Right lung (tissue), 5 donors: ENCODE data around the gene ADAM15. TPM values are rescaled to one million over a fixed set of nuclear protein-coding genes. Genes with fewer than 3 reads are reported as not detected.
A peak's percentile ranks its signal among the peaks of the same experiment; 100 is the strongest.

Source experiments
- DNase-seq, 2 donors: peaks; one replicate each; pipeline ENCODE4 v3.0.0-alpha.2; 2013
- polyA plus RNA-seq, 5 donors: library from polyadenylated mRNA; unstranded; fragments of 120-200 nt; gene quantifications; one replicate each; pipeline versions ENCODE4 v1.2.1 to v1.2.3, GENCODE V29; 2013; ENCODE audit warnings: inconsistent platforms in 1 of 5, low replicate concordance in 1 of 5; ENCODE audit not compliant: insufficient read length in 5 of 5, insufficient read depth in 1 of 5

Gene ADAM15
- polyA plus RNA-seq, 5 donors = 50.0 to 103 (median 64.8) TPM

- no peak for DNase-seq
These were observed 32.0 kb downstream of the ADAM15 start for GRCh38 chr1:155083052-155083541.

GRCh38 chr1:155083865-155084721 is 33.0 kb downstream of the ADAM15 start:
- no peak for DNase-seq

DNA sequence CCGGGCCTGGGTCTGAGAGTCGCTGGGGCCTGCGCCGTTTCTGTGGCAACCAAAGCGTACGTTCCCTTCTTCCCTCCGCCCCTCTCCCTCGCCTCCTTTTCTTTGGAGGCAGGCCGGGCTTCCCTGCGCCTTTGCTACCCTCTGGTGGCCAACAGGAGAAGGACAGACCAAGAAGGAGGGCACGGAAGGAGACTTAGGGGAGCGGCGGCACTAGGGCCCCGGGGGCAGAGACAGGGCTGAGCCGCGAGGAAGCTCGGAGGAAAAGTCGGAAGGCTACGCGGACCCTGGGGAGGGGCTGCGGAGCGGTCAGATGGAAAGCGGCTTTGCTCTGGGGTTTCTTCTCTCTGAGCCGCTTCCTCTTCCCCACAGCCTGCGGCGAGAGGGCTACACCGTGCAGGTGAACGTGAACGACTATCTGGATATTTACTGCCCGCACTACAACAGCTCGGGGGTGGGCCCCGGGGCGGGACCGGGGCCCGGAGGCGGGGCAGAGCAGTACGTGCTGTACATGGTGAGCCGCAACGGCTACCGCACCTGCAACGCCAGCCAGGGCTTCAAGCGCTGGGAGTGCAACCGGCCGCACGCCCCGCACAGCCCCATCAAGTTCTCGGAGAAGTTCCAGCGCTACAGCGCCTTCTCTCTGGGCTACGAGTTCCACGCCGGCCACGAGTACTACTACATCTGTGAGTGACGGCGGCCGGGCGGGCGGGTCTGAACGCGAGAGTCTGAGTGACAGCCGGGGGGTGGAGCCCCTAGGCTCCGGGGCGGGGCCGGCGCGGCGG is 33.8 kb downstream of the ADAM15 start:
- DNase-seq = peak; percentile 94 to 95

DNA sequence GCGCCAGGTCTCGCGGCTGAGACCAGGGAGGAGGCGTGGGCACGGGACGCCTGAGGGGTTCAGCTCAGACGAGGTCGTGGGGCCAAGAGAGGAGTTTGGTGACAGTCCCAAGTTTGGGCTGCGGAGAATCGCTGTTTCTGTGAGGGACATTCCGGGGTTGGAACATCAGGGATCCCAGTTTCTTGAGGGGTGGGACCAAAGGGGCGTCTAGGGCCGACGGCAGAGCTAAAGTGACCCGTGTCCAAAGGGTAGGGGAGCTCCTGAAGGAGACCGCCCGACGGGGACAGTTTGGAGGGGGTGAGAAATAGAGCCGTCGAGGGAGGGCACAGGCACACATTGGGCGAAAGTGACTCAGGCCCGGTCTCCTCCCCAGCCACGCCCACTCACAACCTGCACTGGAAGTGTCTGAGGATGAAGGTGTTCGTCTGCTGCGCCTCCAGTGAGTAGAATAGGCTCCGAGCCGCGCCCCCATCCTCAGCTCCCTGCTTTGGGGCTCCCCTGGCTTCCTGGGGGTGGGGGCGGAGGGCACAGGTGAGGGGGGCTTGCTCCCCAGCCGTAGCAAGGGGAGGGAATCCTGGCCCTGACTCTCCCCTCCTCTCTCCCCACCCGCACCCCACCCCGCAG is 34.5 kb downstream of the ADAM15 start:
- no peak for DNase-seq

DNA sequence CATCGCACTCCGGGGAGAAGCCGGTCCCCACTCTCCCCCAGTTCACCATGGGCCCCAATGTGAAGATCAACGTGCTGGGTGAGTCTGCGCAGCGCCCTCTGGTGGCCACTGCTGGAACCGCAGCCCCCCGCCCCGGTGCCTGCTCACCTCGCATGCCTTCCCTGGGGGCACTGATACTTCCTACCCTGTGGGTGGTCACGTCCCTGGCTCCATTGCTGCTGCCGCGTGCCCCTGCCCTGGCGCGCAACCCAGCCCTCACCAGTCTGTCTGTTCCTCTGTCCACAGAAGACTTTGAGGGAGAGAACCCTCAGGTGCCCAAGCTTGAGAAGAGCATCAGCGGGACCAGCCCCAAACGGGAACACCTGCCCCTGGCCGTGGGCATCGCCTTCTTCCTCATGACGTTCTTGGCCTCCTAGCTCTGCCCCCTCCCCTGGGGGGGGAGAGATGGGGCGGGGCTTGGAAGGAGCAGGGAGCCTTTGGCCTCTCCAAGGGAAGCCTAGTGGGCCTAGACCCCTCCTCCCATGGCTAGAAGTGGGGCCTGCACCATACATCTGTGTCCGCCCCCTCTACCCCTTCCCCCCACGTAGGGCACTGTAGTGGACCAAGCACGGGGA is 35.1 kb downstream of the ADAM15 start:
- DNase-seq = no peak

DNA sequence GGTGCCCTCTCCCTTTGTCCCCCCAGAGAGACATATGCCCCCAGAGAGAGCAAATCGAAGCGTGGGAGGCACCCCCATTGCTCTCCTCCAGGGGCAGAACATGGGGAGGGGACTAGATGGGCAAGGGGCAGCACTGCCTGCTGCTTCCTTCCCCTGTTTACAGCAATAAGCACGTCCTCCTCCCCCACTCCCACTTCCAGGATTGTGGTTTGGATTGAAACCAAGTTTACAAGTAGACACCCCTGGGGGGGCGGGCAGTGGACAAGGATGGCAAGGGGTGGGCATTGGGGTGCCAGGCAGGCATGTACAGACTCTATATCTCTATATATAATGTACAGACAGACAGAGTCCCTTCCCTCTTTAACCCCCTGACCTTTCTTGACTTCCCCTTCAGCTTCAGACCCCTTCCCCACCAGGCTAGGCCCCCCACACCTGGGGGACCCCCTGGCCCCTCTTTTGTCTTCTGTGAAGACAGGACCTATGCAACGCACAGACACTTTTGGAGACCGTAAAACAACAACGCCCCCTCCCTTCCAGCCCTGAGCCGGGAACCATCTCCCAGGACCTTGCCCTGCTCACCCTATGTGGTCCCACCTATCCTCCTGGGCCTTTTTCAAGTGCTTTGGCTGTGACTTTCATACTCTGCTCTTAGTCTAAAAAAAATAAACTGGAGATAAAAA is 35.9 kb downstream of the ADAM15 start:
- no peak for DNase-seq

DNA sequence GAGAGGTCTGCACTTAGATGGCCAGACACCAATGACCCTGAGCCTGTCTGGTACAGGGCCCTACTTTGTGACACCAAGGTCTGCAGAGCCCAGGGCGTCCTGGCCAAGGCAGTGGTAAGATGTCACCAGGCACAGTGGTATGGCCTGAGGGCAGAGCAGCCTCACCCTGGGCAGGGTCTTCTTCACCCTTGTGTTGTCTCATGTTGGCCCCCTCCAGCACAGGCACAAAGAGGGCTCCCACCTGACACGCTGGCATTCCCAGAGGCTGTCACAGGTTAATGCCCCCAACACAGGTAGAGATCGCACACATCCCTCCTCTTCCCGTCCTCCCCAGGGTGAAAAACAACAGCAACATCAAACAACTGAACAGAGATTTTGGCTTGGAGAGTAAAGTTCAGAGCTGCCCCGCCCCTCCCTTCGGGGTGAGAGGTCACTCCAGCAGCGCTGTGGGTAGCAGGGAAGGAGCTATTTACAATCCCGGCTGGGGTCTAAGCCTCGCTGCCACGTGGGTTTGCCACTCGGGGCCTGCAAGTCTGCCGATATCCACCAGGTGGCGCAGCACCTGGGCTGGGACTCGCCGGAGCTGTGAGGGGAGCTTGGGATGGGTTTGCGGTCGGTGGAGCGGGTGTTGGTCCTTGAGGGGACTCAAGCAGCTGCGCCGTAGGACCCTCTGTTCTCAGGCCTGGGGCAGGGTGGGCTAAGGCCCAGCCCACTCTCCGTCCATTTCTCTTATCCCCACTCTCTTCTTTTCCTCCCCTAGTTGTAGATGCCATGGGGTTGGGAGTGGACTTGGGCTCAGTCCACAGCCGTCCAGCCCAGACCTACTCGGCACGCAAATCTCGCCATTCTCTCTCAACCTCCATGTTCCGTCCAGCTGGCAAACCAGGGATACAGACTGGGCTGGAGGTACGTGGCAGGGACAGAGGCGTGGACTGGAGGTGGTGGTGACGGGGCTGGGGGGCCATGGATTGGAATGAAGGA is 40.2 kb downstream of the ADAM15 start:
- peak in 1 of 2 donors; percentile 73 for DNase-seq

GRCh38 chr1:155092131-155092530 is 41.0 kb downstream of the ADAM15 start:
- no peak for DNase-seq

- no peak for DNase-seq
These were observed 41.5 kb downstream of the ADAM15 start for GRCh38 chr1:155092641-155093040.

DNA sequence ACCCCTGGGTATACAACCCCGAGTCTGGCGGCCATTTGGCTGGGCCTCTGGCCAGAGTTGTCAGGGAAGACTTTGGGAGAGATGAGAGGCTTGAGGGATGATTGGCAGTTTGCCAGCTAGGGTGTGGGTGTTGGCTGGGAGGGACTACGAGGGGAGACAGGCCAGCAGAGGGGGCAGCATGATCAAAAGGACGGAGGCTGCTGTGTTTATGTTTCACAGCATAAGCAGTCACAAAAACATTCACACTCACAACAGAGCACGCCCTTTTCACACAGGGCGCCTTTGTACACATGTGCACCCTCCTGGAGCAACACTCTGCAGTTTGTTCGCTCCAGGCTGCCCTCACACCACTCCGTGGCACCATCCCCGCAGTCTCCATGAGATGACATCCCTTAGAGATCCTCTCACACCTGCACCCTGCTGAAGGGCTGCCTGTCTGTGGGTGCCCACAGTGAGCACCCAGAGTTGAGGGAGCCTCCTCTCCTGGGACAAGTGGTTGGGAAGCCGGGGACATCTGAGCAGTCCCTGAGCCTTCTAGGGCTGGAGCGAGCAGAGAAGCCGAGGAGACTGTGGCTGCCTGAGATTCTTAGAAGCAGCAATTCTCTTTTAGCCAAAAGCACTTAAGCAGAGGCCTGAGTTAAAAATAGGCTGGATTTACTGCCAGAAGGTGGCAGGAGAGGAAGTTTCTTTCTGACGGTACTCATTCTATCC is 43.0 kb downstream of the ADAM15 start:
- DNase-seq = no peak

- DNase-seq = no peak
These were observed 43.5 kb downstream of the ADAM15 start for GRCh38 chr1:155094622-155094948.

DNA sequence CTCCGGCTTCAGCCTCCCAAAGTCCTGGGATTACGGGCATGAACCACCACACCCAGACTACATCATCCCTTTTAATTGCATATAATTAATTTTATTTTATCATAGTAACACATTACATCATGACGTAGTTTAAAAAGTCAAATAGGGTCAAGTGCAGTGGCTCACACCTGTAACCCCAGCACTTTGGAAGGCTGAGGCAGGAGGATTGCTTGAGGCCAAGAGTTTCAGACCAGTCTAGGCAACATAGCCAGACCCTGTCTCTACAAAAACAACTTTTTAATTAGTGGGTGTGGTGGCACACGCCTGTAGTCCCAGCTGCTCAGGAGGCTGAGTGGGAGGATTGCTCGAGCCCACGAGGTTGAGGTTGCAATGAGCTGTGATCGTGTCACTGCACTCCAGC is 48.2 kb downstream of the ADAM15 start:
- no peak for DNase-seq

- no peak for DNase-seq
These were observed 52.2 kb downstream of the ADAM15 start for GRCh38 chr1:155103325-155103724.

GRCh38 chr1:155104605-155105534 is 53.8 kb downstream of the ADAM15 start:
- no peak for DNase-seq

- no peak for DNase-seq
These were observed 54.5 kb downstream of the ADAM15 start for GRCh38 chr1:155105604-155106011.

DNA sequence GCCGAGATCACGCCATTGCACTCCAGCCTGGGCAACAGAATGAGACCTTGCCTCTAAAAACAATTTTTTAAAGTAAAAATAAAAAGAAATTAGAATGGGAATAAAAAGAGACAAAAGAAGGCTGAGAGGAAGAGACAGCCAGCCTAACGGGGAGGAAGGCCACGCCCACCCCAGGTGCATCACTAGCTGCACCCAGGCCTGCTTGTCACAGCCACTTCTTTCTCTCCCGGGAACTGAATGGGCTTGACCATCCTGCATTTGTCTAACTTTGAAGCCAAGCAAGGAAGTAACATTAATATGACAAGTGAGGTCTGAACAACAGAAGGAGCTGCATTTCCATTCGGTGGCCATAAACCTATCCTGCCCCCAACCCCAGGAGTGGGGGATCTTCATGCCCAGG is 55.7 kb downstream of the ADAM15 start:
- no peak for DNase-seq

DNA sequence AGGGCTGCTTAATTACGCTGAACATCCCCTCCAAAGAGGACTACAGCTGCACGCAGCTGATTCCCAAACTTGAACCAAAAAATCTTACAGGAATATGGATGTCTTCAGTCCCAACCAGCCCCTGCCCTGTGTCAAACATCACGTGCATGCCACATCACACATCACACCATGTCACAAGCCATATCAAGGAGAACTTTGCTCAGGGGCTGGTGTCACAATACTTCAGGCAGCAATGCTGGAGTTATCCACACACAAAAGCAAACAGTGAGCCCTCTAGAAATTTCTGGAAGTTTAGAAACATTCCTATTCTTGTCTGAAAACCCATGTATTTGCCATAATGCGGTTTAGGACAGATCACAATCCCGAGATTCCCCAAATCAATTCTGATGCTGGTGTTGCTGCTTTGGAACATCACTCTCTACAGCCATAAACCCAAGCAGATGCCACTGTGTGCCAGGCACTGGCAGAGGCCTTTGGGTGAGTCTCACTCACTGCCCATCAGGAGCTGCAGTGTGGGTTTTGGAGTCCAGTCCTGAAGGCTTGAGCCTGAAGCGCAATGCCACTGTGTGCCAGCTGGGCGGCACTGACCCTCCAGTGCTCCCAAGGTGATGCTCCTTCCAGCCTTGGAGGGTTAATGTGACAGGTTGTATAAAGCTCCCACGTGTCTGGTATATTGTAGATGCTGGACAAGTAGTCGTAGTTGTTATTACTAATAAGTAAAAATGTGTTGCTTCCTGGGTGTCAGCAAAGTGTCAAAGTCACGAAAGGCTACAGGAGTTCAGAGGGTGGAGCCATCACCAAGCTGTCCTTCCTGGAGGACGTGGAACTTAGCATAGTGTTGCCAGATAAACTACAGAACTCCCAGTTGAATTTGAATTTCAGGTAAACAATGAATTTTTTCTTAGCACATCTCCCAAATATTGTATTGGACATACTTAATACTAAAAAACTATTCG is 56.5 kb downstream of the ADAM15 start:
- DNase-seq = no peak
